GM23338 (cell line): Measurements from ENCODE around the gene NGDN. TPM values are rescaled to one million over a fixed set of nuclear protein-coding genes. Genes with fewer than 3 reads are reported as not detected.

Source experiments
- ATAC-seq: fragments of 200-7000 bp; cut with Tn5 transposase; 3 replicates; pipeline ENCODE4 v1.9.1; 2020
- DNase-seq: peaks from one replicate; pipeline ENCODE4 v3.0.0-alpha.2; 2015; ENCODE audit warnings: low spot score
- H2AFZ ChIP-seq: fragments of 200-600 bp; sonication (generic); 2 replicates; pipeline ENCODE4 v1.8.0; 2016; ENCODE audit warnings: antibody characterized with exemption, mild to moderate bottlenecking, moderate library complexity
- H3F3A ChIP-seq: fragments of 200-600 bp; sonication (generic); replicated peaks from 2 replicates; pipeline ENCODE4 v1.8.0; 2017; ENCODE audit warnings: antibody characterized with exemption, mixed run types, low read depth
- H3K27ac ChIP-seq: fragments of 200-600 bp; sonication (generic); 2 replicates; pipeline ENCODE4 v1.6.1; 2016; ENCODE audit warnings: low read depth
- H3K27me3 ChIP-seq: fragments of 200-600 bp; sonication (generic); 2 replicates; pipeline ENCODE4 v1.8.0; 2016; ENCODE audit warnings: mild to moderate bottlenecking, mixed run types, moderate library complexity; ENCODE audit not compliant: insufficient read depth
- H3K36me3 ChIP-seq: fragments of 200-600 bp; sonication (generic); 2 replicates; pipeline ENCODE4 v1.8.0; 2016; ENCODE audit warnings: mild to moderate bottlenecking; ENCODE audit not compliant: insufficient read depth
- H3K4me1 ChIP-seq: fragments of 200-600 bp; sonication (generic); 2 replicates; pipeline ENCODE4 v1.8.0; 2016; ENCODE audit warnings: mild to moderate bottlenecking, moderate library complexity; ENCODE audit not compliant: insufficient read depth
- H3K4me2 ChIP-seq: fragments of 200-600 bp; sonication (generic); 2 replicates; pipeline ENCODE4 v1.7.1; 2017; ENCODE audit warnings: mixed run types
- H3K4me3 ChIP-seq: fragments of 200-600 bp; sonication (generic); 2 replicates; pipeline ENCODE4 v1.6.1; 2016; ENCODE audit warnings: mixed run types
- H3K79me2 ChIP-seq: fragments of 200-600 bp; sonication (generic); replicated peaks from 2 replicates; pipeline ENCODE4 v1.8.0; 2017; ENCODE audit warnings: mild to moderate bottlenecking; ENCODE audit not compliant: insufficient read depth
- H3K9me2 ChIP-seq: fragments of 200-600 bp; sonication (generic); 2 replicates; pipeline ENCODE4 v1.8.0; 2017; ENCODE audit not compliant: insufficient read depth
- H4K20me1 ChIP-seq: fragments of 200-600 bp; sonication (generic); replicated peaks from 2 replicates; pipeline ENCODE4 v1.8.0; 2017; ENCODE audit warnings: mild to moderate bottlenecking; ENCODE audit not compliant: insufficient read depth
- H3K27ac Mint-ChIP-seq: 2 replicates; pipeline ENCODE4 v1.8.0; 2020; ENCODE audit warnings: inconsistent platforms, mild to moderate bottlenecking, moderate library complexity, mixed read lengths
- H3K27me3 Mint-ChIP-seq: 3 replicates; pipeline ENCODE4 v1.8.0; 2022; ENCODE audit warnings: low read depth, mild to moderate bottlenecking, moderate library complexity, mixed read lengths, inconsistent platforms; ENCODE audit not compliant: insufficient read depth, poor library complexity
- H3K36me3 Mint-ChIP-seq: 3 replicates; pipeline ENCODE4 v1.8.0; 2021; ENCODE audit warnings: low read depth, mild to moderate bottlenecking, inconsistent platforms, moderate library complexity, mixed read lengths
- H3K4me1 Mint-ChIP-seq: 3 replicates; pipeline ENCODE4 v1.8.0; 2020; ENCODE audit warnings: mild to moderate bottlenecking, inconsistent platforms, mixed read lengths
- H3K4me3 Mint-ChIP-seq: 3 replicates; pipeline ENCODE4 v1.8.0; 2021; ENCODE audit warnings: moderate library complexity, mild to moderate bottlenecking, inconsistent platforms, mixed read lengths
- H3K9me3 Mint-ChIP-seq: 3 replicates; pipeline ENCODE4 v1.8.0; 2020; ENCODE audit warnings: moderate library complexity, mild to moderate bottlenecking, inconsistent platforms, mixed read lengths
- JUNB ChIP-seq: IDR thresholded peaks from one replicate; pipeline ENCODE4 v1.6.1; 2016; ENCODE audit warnings: antibody characterized with exemption; ENCODE audit not compliant: unreplicated experiment
- NANOG ChIP-seq: IDR thresholded peaks from 2 replicates; pipeline ENCODE4 v1.6.1; 2016; ENCODE audit warnings: antibody characterized with exemption, borderline replicate concordance
- REST ChIP-seq: IDR thresholded peaks from one replicate; pipeline ENCODE4 v1.6.1; 2018; ENCODE audit warnings: antibody characterized with exemption; ENCODE audit not compliant: unreplicated experiment
- STAT1 ChIP-seq: IDR thresholded peaks from one replicate; pipeline ENCODE4 v1.6.1; 2016; ENCODE audit warnings: antibody characterized with exemption; ENCODE audit not compliant: unreplicated experiment
- polyA plus RNA-seq: library from polyadenylated mRNA; unstranded; fragments of >200 nt; fragmentation: Nextera tagmentation; extraction: Ambion mirVana; gene quantifications from 2 replicates; pipeline ENCODE4 v1.2.1, GENCODE V29; 2016
- total RNA-seq: library from RNA; depleted of rRNA; stranded (reverse); fragments of >200 nt; shearing (Covaris generic); gene quantifications from 2 replicates; pipeline ENCODE4 v1.2.3, GENCODE V29; 2014
- TF ChIP-seq, protein P1 (sequence below), 2 experiments: fragments of 200-600 bp in 1 of 2; sonication (generic) in 1 of 2; conservative IDR thresholded peaks; 2 replicates each; pipeline versions ENCODE4 v1.5.1 to v1.6.1; 2016 to 2017; ENCODE audit warnings: antibody characterized with exemption in 2 of 2, low read depth in 2 of 2, mild to moderate bottlenecking in 2 of 2, moderate library complexity in 1 of 2
- TF ChIP-seq, protein P2 (sequence below): fragments of 250-450 bp; sonication (Bioruptor Pico); IDR thresholded peaks from 2 replicates; pipeline ENCODE4 v1.5.0; 2020; ENCODE audit warnings: mild to moderate bottlenecking, moderate library complexity

Gene NGDN
- total and polyA plus RNA-seq, 2 experiments from 2014 or later = 48.6 to 90.8 TPM

GRCh38 chr14:23432946-23433345 is 36.6 kb upstream of the NGDN start:
- Histone ChIP-seq H2AFZ (no peak overlapping the region), H3K27me3 (no peaks in the 10 kb centered on the region), H3K9me2 (peaks cover 4% of the 10 kb centered on the region), H3K27ac (no peak overlapping the region), H3F3A (no peaks in the 10 kb centered on the region), H3K4me1 (peaks cover 3% of the 10 kb centered on the region), H3K79me2 (no peaks in the 10 kb centered on the region), H3K36me3 (no peaks in the 10 kb centered on the region), H4K20me1 (no peaks in the 10 kb centered on the region), H3K4me2 (no peak overlapping the region), H3K4me3 (no peak overlapping the region)
- Mint-ChIP-seq H3K4me1 (peaks cover 7% of the 10 kb centered on the region), H3K27me3 (peaks cover 15% of the 10 kb centered on the region), H3K4me3 (no peak overlapping the region), H3K9me3 (no peaks in the 10 kb centered on the region), H3K36me3 (no peaks in the 10 kb centered on the region; the same call in 2 of the 3 replicates), H3K27ac (no peak overlapping the region)
- ATAC-seq = no peak
- TF ChIP-seq, protein P1, sequence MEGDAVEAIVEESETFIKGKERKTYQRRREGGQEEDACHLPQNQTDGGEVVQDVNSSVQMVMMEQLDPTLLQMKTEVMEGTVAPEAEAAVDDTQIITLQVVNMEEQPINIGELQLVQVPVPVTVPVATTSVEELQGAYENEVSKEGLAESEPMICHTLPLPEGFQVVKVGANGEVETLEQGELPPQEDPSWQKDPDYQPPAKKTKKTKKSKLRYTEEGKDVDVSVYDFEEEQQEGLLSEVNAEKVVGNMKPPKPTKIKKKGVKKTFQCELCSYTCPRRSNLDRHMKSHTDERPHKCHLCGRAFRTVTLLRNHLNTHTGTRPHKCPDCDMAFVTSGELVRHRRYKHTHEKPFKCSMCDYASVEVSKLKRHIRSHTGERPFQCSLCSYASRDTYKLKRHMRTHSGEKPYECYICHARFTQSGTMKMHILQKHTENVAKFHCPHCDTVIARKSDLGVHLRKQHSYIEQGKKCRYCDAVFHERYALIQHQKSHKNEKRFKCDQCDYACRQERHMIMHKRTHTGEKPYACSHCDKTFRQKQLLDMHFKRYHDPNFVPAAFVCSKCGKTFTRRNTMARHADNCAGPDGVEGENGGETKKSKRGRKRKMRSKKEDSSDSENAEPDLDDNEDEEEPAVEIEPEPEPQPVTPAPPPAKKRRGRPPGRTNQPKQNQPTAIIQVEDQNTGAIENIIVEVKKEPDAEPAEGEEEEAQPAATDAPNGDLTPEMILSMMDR (conservative IDR thresholded peaks at IDR 0.05; ENCODE audit: low read depth in 2 of 2) = no peak
- TF ChIP-seq REST (no peak), JUNB (no peak), STAT1 (no peak), NANOG (no peak)
- TF ChIP-seq, protein P2, sequence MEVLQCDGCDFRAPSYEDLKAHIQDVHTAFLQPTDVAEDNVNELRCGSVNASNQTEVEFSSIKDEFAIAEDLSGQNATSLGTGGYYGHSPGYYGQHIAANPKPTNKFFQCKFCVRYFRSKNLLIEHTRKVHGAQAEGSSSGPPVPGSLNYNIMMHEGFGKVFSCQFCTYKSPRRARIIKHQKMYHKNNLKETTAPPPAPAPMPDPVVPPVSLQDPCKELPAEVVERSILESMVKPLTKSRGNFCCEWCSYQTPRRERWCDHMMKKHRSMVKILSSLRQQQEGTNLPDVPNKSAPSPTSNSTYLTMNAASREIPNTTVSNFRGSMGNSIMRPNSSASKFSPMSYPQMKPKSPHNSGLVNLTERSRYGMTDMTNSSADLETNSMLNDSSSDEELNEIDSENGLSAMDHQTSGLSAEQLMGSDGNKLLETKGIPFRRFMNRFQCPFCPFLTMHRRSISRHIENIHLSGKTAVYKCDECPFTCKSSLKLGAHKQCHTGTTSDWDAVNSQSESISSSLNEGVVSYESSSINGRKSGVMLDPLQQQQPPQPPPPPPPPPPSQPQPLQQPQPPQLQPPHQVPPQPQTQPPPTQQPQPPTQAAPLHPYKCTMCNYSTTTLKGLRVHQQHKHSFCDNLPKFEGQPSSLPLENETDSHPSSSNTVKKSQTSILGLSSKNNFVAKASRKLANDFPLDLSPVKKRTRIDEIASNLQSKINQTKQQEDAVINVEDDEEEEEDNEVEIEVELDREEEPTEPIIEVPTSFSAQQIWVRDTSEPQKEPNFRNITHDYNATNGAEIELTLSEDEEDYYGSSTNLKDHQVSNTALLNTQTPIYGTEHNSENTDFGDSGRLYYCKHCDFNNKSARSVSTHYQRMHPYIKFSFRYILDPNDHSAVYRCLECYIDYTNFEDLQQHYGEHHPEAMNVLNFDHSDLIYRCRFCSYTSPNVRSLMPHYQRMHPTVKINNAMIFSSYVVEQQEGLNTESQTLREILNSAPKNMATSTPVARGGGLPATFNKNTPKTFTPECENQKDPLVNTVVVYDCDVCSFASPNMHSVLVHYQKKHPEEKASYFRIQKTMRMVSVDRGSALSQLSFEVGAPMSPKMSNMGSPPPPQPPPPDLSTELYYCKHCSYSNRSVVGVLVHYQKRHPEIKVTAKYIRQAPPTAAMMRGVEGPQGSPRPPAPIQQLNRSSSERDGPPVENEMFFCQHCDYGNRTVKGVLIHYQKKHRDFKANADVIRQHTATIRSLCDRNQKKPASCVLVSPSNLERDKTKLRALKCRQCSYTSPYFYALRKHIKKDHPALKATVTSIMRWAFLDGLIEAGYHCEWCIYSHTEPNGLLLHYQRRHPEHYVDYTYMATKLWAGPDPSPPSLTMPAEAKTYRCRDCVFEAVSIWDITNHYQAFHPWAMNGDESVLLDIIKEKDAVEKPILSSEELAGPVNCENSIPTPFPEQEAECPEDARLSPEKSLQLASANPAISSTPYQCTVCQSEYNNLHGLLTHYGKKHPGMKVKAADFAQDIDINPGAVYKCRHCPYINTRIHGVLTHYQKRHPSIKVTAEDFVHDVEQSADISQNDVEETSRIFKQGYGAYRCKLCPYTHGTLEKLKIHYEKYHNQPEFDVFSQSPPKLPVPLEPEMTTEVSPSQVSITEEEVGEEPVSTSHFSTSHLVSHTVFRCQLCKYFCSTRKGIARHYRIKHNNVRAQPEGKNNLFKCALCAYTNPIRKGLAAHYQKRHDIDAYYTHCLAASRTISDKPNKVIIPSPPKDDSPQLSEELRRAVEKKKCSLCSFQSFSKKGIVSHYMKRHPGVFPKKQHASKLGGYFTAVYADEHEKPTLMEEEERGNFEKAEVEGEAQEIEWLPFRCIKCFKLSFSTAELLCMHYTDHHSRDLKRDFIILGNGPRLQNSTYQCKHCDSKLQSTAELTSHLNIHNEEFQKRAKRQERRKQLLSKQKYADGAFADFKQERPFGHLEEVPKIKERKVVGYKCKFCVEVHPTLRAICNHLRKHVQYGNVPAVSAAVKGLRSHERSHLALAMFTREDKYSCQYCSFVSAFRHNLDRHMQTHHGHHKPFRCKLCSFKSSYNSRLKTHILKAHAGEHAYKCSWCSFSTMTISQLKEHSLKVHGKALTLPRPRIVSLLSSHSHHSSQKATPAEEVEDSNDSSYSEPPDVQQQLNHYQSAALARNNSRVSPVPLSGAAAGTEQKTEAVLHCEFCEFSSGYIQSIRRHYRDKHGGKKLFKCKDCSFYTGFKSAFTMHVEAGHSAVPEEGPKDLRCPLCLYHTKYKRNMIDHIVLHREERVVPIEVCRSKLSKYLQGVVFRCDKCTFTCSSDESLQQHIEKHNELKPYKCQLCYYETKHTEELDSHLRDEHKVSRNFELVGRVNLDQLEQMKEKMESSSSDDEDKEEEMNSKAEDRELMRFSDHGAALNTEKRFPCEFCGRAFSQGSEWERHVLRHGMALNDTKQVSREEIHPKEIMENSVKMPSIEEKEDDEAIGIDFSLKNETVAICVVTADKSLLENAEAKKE (CRISPR knock-in tag) = no peak
- no peak for DNase-seq
